Measurements from ENCODE around the gene EXT2. TPM values are rescaled to one million over a fixed set of nuclear protein-coding genes. Genes with fewer than 3 reads are reported as not detected.

EXT2 gene
- total and polyA plus RNA-seq, 4 donors, result 18.0 to 95.3 (median 45.9) TPM

- peaks cover 0 to 15% (median 12%) of the 10 kb centered on the region in 5 donors for H3K4me1 ChIP-seq (ENCODE audit: control insufficient read depth in 5 of 5, insufficient read depth in 5 of 5, low read length in 5 of 5)
- no peaks in the 10 kb centered on the region for H3K27me3 ChIP-seq (ENCODE audit: control insufficient read depth in 3 of 3, insufficient read depth in 3 of 3, low read length in 2 of 3)
- whole genome bisulfite sequencing, 2 donors, result 94% methylated on average over 1 of the region's 1 CpG
- DNase-seq (no peak), ATAC-seq (ENCODE audit: insufficient read depth, low FRiP score) (no peak)
- H3K4me3 ChIP-seq, result no peak overlapping the region
- peaks cover 0 to 12% (median 5%) of the 10 kb centered on the region in 4 donors for H3K36me3 ChIP-seq (ENCODE audit: control insufficient read depth in 4 of 4, insufficient read depth in 4 of 4, low read length in 4 of 4)
- no peak overlapping the region for H3K9ac ChIP-seq (ENCODE audit: insufficient read depth in 1 of 2, low read length in 2 of 2)
- H3K9me3 ChIP-seq (ENCODE audit: control insufficient read depth in 4 of 4, insufficient read depth in 3 of 4, low read length in 3 of 4), result no peaks in the 10 kb centered on the region
- no peak for TF ChIP-seq CTCF (IDR thresholded peaks at IDR 0.05; ENCODE audit: control extremely low read depth, extremely low read depth)
- no peak overlapping the region for H3K27ac ChIP-seq (ENCODE audit: low read depth in 1 of 2, low read length in 1 of 2)
Observed at GRCh38 chr11:44137057-44137456, 41.6 kb downstream of the EXT2 start.

GRCh38 chr11:44138286-44138685, 42.8 kb downstream of the EXT2 start:
- ATAC-seq (ENCODE audit: insufficient read depth, low FRiP score) (no peak), DNase-seq (no peak)
- Histone ChIP-seq H3K27me3 (ENCODE audit: control insufficient read depth in 3 of 3, insufficient read depth in 3 of 3, low read length in 2 of 3) (no peaks in the 10 kb centered on the region), H3K36me3 (ENCODE audit: control insufficient read depth in 4 of 4, insufficient read depth in 4 of 4, low read length in 4 of 4) (peaks cover under 1 to 13% (median 4%) of the 10 kb centered on the region in 4 donors), H3K27ac (ENCODE audit: low read depth in 1 of 2, low read length in 1 of 2) (no peak overlapping the region), H3K9ac (ENCODE audit: insufficient read depth in 1 of 2, low read length in 2 of 2) (no peak overlapping the region), H3K9me3 (ENCODE audit: control insufficient read depth in 4 of 4, insufficient read depth in 3 of 4, low read length in 3 of 4) (no peaks in the 10 kb centered on the region), H3K4me3 (no peak overlapping the region), H3K4me1 (ENCODE audit: control insufficient read depth in 5 of 5, insufficient read depth in 5 of 5, low read length in 5 of 5) (peaks cover 0 to 15% (median 12%) of the 10 kb centered on the region in 5 donors)
- TF ChIP-seq CTCF (IDR thresholded peaks at IDR 0.05; ENCODE audit: control extremely low read depth, extremely low read depth), result no peak
- WGBS, 2 donors, result 76 to 89% methylated on average over 2 of the region's 2 CpGs

GRCh38 chr11:44138980-44139379, 43.5 kb downstream of the EXT2 start:
- Histone ChIP-seq H3K9me3 (ENCODE audit: control insufficient read depth in 4 of 4, insufficient read depth in 3 of 4, low read length in 3 of 4) (no peaks in the 10 kb centered on the region), H3K4me3 (no peak overlapping the region), H3K27me3 (ENCODE audit: control insufficient read depth in 3 of 3, insufficient read depth in 3 of 3, low read length in 2 of 3) (no peaks in the 10 kb centered on the region), H3K36me3 (ENCODE audit: control insufficient read depth in 4 of 4, insufficient read depth in 4 of 4, low read length in 4 of 4) (peaks cover 1 to 13% (median 6%) of the 10 kb centered on the region in 4 donors), H3K4me1 (ENCODE audit: control insufficient read depth in 5 of 5, insufficient read depth in 5 of 5, low read length in 5 of 5) (peaks cover 0 to 15% (median 12%) of the 10 kb centered on the region in 5 donors), H3K27ac (ENCODE audit: low read depth in 1 of 2, low read length in 1 of 2) (no peak overlapping the region), H3K9ac (ENCODE audit: insufficient read depth in 1 of 2, low read length in 2 of 2) (no peak overlapping the region)
- ATAC-seq (ENCODE audit: insufficient read depth, low FRiP score) (no peak), DNase-seq (no peak)
- 77 to 93% methylated on average over 2 of the region's 2 CpGs for WGBS, 2 donors
- no peak for TF ChIP-seq CTCF (IDR thresholded peaks at IDR 0.05; ENCODE audit: control extremely low read depth, extremely low read depth)
